Measurements from ENCODE around the gene PINLYP.

DNA sequence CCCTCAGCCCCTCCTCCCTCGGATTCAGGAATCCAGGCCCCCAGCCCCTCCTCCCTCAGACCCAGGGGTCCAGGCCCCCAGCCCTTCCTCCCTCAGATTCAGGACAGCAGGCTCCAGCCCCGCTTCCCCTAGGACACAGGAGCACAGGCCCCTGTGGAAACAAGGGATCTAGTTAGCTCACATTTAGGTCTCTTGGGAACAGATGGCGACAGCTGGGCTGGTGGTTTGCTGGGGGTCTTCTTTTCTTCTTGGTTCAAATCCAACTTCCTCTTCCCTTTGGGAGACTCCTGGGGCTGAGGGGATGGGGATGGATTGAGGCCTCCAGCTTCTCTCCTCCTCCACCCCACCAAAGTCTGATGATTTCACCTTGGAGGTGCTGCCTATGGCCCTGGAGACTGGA, 23.0 kb upstream of the PINLYP start:
- TF ChIP-seq POLR2A (IDR thresholded peaks at IDR 0.05), result no peak
- no peak for TF ChIP-seq CTCF (IDR thresholded peaks at IDR 0.05)
